Endothelial cell of umbilical vein (primary cell): ENCODE data around the gene HOXB7. TPM values are rescaled to one million over a fixed set of nuclear protein-coding genes. Genes with fewer than 3 reads are reported as not detected.

Source experiments
- BruUV-seq: library from RNA; stranded (reverse); fragments of 400-500 nt; replicated peaks from 2 replicates; lab custom pipeline; 2021; lab: Mats Ljungman, UMichigan
- CTCF ChIA-PET: fragments of 300-600, 350-600 bp; sonication (Branson Sonifier 250); formaldehyde crosslinking; loops from one replicate; lab custom pipeline; 2021; ENCODE audit warnings: antibody characterized with exemption, inconsistent platforms; lab: Charles Lee
- POLR2A ChIA-PET: fragments of 300-600, 350-600 bp; sonication (Branson Sonifier 250); formaldehyde crosslinking; loops from one replicate; lab custom pipeline; 2021; ENCODE audit warnings: antibody characterized with exemption, inconsistent platforms; lab: Charles Lee
- DNase-seq: peaks from one replicate; pipeline ENCODE4 v3.0.0-alpha.2; 2011; ENCODE audit warnings: low read depth, low spot score
- FAIRE-seq: peaks from 2 replicates; lab custom pipeline; 2011; peaks lifted over from hg19 to GRCh38; lab: Jason Lieb, UNC
- H2AFZ ChIP-seq: 2 replicates; pipeline ENCODE4 v1.6.0; 2012; ENCODE audit warnings: low read depth, low read length, control low read depth, inconsistent platforms
- H3K27ac ChIP-seq: 2 replicates; pipeline ENCODE4 v1.5.1; 2011; ENCODE audit warnings: low read depth, mild to moderate bottlenecking, control low read depth, low read length, moderate library complexity; ENCODE audit not compliant: insufficient read depth
- H3K27me3 ChIP-seq, 2 experiments: 2 replicates each; pipeline versions ENCODE4 v1.6.0 to v1.6.1; 2011; ENCODE audit warnings: low read length in 2 of 2, mixed read lengths in 1 of 2; ENCODE audit not compliant: control insufficient read depth in 2 of 2, insufficient read depth in 2 of 2
- H3K36me3 ChIP-seq, 2 experiments: 2 replicates in 1 of 2; 3 replicates in 1 of 2; pipeline ENCODE4 v1.5.1; 2011; ENCODE audit warnings: low read length in 2 of 2, mild to moderate bottlenecking in 1 of 2, moderate library complexity in 1 of 2; ENCODE audit not compliant: control insufficient read depth in 2 of 2, insufficient read depth in 2 of 2; ENCODE audit errors: extremely low read depth in 1 of 2
- H3K4me1 ChIP-seq: 3 replicates; pipeline ENCODE4 v1.5.1; 2011; ENCODE audit warnings: mild to moderate bottlenecking, low read length; ENCODE audit not compliant: control insufficient read depth, insufficient read depth; ENCODE audit errors: extremely low read depth
- H3K4me2 ChIP-seq: 2 replicates; pipeline ENCODE4 v1.6.1; 2011; ENCODE audit warnings: low read length, control low read depth, mixed read lengths; ENCODE audit not compliant: insufficient read depth
- H3K4me3 ChIP-seq, 3 experiments: fragments of 200-600 bp in 1 of 3; sonication (generic), shearing (Covaris generic) in 1 of 3; replicated peaks in 1 of 3; 2 replicates each; pipeline ENCODE4 v1.5.1; 2011 to 2016; ENCODE audit warnings: control low read depth in 3 of 3, low read length in 3 of 3, mild to moderate bottlenecking in 2 of 3, inconsistent platforms in 1 of 3, low read depth in 1 of 3, moderate library complexity in 1 of 3; ENCODE audit not compliant: insufficient read depth in 1 of 3
- H3K79me2 ChIP-seq: 2 replicates; pipeline ENCODE4 v1.6.0; 2012; ENCODE audit warnings: low read length, inconsistent platforms; ENCODE audit not compliant: control insufficient read depth, insufficient read depth
- H3K9ac ChIP-seq: replicated peaks from 2 replicates; pipeline ENCODE3; 2011; ENCODE audit warnings: low read length, control low read depth; ENCODE audit not compliant: insufficient read depth; ENCODE audit errors: extremely low read depth
- H3K9me1 ChIP-seq: replicated peaks from 3 replicates; pipeline ENCODE4 v1.6.0; 2011; ENCODE audit warnings: mild to moderate bottlenecking, low read length; ENCODE audit not compliant: control insufficient read depth, insufficient read depth; ENCODE audit errors: extremely low read depth
- H3K9me3 ChIP-seq: replicated peaks from 2 replicates; pipeline ENCODE4 v1.5.1; 2012; ENCODE audit warnings: low read length, inconsistent platforms; ENCODE audit not compliant: control insufficient read depth, insufficient read depth
- H4K20me1 ChIP-seq: replicated peaks from 2 replicates; pipeline ENCODE3; 2011; ENCODE audit warnings: mild to moderate bottlenecking, low read length; ENCODE audit not compliant: control insufficient read depth, insufficient read depth; ENCODE audit errors: extremely low read depth
- EZH2 ChIP-seq: IDR thresholded peaks from 2 replicates; pipeline ENCODE4 v1.6.1; 2012; ENCODE audit warnings: borderline replicate concordance, low read depth, mild to moderate bottlenecking, moderate library complexity, low read length, inconsistent platforms; ENCODE audit not compliant: severe bottlenecking
- FOS ChIP-seq: IDR thresholded peaks from 2 replicates; pipeline ENCODE4 v1.6.1; 2011; ENCODE audit warnings: mild to moderate bottlenecking, low read length, moderate library complexity, borderline replicate concordance; ENCODE audit not compliant: insufficient read depth
- GATA2 ChIP-seq: IDR thresholded peaks from 2 replicates; pipeline ENCODE4 v1.7.0; 2011; ENCODE audit warnings: low read depth, mild to moderate bottlenecking, moderate library complexity, mixed read lengths, low read length; ENCODE audit not compliant: insufficient read length, insufficient read depth
- MYC ChIP-seq: IDR thresholded peaks from one replicate; pipeline ENCODE4 v1.6.1; 2011; ENCODE audit warnings: mild to moderate bottlenecking, low read depth, low read length
- POLR2A ChIP-seq: IDR thresholded peaks from 2 replicates; pipeline ENCODE4 v1.6.1; 2012; ENCODE audit warnings: low read depth, mild to moderate bottlenecking, control low read depth, low read length
- POLR2AphosphoS5 ChIP-seq: IDR thresholded peaks from 2 replicates; pipeline ENCODE4 v1.6.1; 2012; ENCODE audit warnings: low read depth, mild to moderate bottlenecking, control low read depth, low read length, moderate library complexity; ENCODE audit not compliant: insufficient read depth
- dilution Hi-C: fragments of 300-500 bp; cut with MboI; formaldehyde crosslinking; loops from one replicate; pipeline ENCODE4 v1.15.0; 2019; ENCODE audit warnings: low sequenced_read_pairs; ENCODE audit not compliant: extremely low pct_ligation_motif_present
- intact Hi-C: fragments of 100-400 bp; cut with micrococcal nuclease; formaldehyde crosslinking; loops from one replicate; pipeline ENCODE4 v1.10.0; 2022
- polyA plus RNA-seq, 4 experiments: library from polyadenylated mRNA; depleted of rRNA in 3 of 4; stranded (reverse) in 3 of 4; unstranded in 1 of 4; fragments of >200 nt; gene quantifications; 2 replicates each; pipeline versions ENCODE4 v1.2.1 to v1.2.3, GENCODE V29; 2011 to 2012; ENCODE audit warnings: missing spikeins in 1 of 4
- total RNA-seq: library from RNA; stranded (reverse); gene quantifications from 2 replicates; pipeline ENCODE4 v1.2.3, GENCODE V29; 2021
- TF ChIP-seq, protein P1 (sequence below), 2 donors: IDR thresholded peaks; 1 replicate in 1 of 2; 2 replicates in 1 of 2; pipeline ENCODE4 v1.5.1; 2011; ENCODE audit warnings: low read length in 2 of 2, mild to moderate bottlenecking in 2 of 2, moderate library complexity in 2 of 2, control low read depth in 1 of 2, inconsistent platforms in 1 of 2, low read depth in 1 of 2; ENCODE audit not compliant: insufficient read depth in 1 of 2; ENCODE audit errors: extremely low read depth in 1 of 2
- TF ChIP-seq, protein P2 (sequence below): IDR thresholded peaks from 2 replicates; pipeline ENCODE4 v1.6.1; 2011; ENCODE audit not compliant: insufficient read depth, insufficient read length

HOXB7 gene
- total and polyA plus RNA-seq, 2 donors (not counting 3 experiments of a cell fraction or from before 2014, with no cell fraction given): 23.5 to 24.5 TPM

DNA sequence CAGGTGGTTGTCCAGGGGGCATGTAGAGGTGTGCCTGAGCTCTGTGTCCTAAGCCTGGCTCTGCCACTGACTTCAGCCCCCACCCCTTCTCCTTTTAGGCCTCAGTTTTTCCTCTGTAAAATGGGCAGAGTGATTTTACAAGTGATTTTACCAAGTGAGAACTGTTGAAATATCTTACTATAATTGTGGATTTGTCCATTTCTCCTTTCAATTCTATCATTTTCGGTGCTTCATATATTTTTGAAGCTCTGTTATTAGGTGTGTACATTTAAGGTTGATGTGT lies 37.1 kb upstream of the HOXB7 start:
- Histone ChIP-seq H3K27me3 (peaks cover 48 to 55% of the 10 kb centered on the region in 2 experiments), H4K20me1 (no peaks in the 10 kb centered on the region), H3K27ac (no peak overlapping the region), H3K9me3 (no peaks in the 10 kb centered on the region), H3K4me2 (no peak overlapping the region), H2AFZ (no peak overlapping the region), H3K4me3 (no peak overlapping the region), H3K79me2 (no peaks in the 10 kb centered on the region), H3K9ac (no peak overlapping the region), H3K36me3 (no peaks in the 10 kb centered on the region), H3K4me1 (no peaks in the 10 kb centered on the region), H3K9me1 (no peaks in the 10 kb centered on the region)
- POLR2A ChIA-PET: no interaction called here
- dilution Hi-C loops: no loop called here
- TF ChIP-seq POLR2AphosphoS5 (no peak), EZH2 (no peak), FOS (no peak), GATA2 (no peak), POLR2A (no peak), MYC (no peak)
- TF ChIP-seq, protein P1, sequence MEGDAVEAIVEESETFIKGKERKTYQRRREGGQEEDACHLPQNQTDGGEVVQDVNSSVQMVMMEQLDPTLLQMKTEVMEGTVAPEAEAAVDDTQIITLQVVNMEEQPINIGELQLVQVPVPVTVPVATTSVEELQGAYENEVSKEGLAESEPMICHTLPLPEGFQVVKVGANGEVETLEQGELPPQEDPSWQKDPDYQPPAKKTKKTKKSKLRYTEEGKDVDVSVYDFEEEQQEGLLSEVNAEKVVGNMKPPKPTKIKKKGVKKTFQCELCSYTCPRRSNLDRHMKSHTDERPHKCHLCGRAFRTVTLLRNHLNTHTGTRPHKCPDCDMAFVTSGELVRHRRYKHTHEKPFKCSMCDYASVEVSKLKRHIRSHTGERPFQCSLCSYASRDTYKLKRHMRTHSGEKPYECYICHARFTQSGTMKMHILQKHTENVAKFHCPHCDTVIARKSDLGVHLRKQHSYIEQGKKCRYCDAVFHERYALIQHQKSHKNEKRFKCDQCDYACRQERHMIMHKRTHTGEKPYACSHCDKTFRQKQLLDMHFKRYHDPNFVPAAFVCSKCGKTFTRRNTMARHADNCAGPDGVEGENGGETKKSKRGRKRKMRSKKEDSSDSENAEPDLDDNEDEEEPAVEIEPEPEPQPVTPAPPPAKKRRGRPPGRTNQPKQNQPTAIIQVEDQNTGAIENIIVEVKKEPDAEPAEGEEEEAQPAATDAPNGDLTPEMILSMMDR (IDR thresholded peaks at IDR 0.05; ENCODE audit: extremely low read depth in 1 of 2, insufficient read depth in 1 of 2, low read depth in 1 of 2, low read length in 2 of 2): no peak
- TF ChIP-seq, protein P2, sequence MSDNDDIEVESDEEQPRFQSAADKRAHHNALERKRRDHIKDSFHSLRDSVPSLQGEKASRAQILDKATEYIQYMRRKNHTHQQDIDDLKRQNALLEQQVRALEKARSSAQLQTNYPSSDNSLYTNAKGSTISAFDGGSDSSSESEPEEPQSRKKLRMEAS: no peak
- no TSS peak for BruUV-seq
- FAIRE-seq (no peak), DNase-seq (no peak)
- CTCF ChIA-PET: interaction anchor here (4.5 kb wide), 1 partner anchor 12 kb away, joined by 23 read pairs; no protein-coding TSS in a partner anchor
- intact Hi-C loops: no loop called here
